ENCODE results near the gene DPH1.
"Not testable (repeated sequence)": the region's sequence is repeated elsewhere in the genome, so short reads cannot be mapped to it uniquely, and the experiment has no call there.

DPH1 gene

GRCh38 chr17:2008332-2009126 lies 21.4 kb upstream of the DPH1 start:
- DNase-seq = no peak

DNA sequence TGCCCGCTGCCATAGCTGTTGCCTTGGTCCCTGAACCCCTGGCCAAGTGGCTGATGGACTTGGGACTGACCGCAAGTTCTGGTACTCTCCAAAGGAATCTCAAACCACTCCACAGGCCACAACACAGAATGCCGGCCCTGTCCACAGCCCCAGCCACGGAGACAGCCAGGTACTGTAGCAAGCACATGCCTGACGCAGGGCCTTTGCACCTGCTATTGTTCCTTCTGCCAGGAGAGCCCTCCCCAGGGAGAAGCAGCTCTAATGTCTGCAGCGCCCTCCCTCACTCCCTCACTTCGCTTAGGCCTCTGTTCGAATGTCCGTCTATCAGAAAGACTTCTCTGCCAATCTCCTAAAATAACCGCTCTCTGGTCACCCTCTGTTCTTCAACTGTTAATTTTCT lies 20.2 kb upstream of the DPH1 start:
- DNase-seq = no peak

- DNase-seq = peak; percentile 3
Measured at GRCh38 chr17:2011411-2012371, 18.3 kb upstream of the DPH1 start.

DNA sequence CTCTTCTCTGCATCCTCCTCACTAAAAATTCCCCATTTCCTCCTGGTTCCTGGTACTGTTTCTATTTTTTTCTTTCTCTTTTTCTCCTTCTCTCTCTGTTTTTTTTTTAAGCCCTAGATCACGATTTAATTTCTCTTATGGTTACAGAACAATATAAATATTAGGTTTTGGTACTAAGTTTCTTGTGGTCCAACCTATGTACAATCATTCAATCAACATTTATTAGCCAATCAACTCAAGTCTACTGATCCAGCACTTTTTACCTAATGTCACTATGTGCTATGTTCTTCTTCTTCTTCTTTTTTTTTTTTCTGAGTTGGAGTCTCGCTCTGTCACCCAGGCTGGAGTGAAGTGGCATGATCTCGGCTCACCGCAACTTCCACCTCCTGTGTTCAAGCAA lies 17.5 kb upstream of the DPH1 start:
- DNase-seq = no peak

DNA sequence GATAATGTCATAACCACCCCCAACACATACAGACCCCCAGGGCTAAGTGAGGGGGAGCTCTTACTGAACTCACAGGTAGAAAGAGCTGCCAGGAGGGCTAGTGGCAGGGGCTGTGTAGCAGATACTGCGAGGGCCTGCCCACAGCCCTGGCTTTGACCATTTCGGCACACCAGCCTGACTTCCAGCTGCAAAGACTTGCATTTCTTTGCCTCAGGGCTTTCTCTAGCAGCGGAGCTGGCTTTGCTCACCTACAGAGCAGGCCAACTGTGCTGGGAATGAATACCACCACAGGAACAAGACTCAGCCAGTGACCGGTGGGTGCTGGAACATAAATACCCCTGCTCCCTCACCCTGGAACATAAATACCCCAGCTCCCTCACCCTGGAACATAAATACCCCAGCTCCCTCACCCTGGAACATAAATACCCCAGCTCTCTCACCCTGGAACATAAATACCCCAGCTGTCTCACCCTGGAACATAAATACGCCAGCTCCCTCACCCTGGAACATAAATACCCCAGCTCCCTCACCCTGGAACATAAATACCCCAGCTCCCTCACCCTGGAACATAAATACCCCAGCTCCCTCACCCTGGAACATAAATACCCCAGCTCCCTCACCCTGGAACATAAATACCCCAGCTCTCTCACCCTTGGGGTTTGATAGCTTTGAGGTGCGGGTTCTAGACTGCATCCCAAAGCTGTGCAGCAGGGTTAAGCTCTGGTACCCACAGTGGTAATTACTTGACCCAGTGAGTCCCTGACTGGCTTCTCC lies 16.5 kb upstream of the DPH1 start:
- not testable (repeated sequence) for DNase-seq

- no peak for DNase-seq
Measured at GRCh38 chr17:2013994-2014317, 16.0 kb upstream of the DPH1 start.

GRCh38 chr17:2015314-2015713 lies 14.6 kb upstream of the DPH1 start:
- DNase-seq = no peak

DNA sequence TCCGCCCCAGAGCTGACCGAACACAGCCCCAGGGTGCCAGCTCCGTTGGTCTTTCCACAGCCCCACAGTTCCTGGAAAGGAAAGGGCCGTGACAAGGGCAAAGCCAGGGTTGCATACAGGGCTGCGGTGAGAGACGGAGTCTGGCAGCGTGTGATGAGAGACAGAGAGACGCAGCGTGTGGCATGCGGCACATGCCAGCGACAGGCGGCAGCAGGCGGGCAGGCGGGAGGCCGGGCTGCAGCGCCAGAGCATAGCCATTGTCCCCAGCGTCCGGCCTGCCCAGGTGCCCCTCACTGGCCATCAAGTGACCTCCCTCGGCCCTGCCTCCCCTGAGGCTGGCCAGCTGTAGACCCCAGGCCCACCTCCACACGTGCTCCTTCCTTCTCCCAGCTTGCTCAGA lies 13.5 kb upstream of the DPH1 start:
- no peak for DNase-seq

DNA sequence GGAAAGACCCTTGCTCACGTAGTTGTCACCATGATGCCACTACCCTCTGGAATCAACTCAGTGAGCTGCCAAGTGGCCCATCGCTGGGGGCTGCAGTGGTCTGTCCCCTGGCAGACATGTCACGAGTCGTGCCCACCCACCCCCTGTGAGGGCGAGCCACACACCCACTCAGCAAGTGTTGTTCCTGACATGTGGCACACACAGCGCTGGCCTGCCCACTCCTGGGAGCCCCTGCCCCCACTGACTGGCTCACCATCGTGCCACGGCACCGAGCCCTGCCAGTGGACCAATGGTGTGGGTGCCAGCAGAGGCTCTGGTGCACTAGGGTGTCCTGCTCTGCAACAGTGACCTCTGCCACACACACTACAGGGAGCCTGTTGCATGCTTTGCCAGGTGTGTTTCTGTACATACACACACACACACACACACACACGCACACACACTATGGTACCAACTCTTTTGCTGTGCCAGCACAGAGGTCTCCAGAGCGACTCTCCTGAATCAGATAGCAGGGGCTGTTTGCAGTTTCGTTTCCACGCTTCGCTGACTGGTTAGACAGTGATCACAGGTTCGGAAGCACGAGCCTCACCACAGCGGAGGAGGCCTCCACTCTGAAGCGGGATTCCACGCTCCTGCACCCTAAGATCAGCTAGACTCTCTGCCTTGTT lies 12.5 kb upstream of the DPH1 start:
- no peak for DNase-seq

GRCh38 chr17:2018716-2019510 lies 11.0 kb upstream of the DPH1 start:
- no peak for DNase-seq

GRCh38 chr17:2019723-2020122 lies 10.2 kb upstream of the DPH1 start:
- DNase-seq = no peak

DNA sequence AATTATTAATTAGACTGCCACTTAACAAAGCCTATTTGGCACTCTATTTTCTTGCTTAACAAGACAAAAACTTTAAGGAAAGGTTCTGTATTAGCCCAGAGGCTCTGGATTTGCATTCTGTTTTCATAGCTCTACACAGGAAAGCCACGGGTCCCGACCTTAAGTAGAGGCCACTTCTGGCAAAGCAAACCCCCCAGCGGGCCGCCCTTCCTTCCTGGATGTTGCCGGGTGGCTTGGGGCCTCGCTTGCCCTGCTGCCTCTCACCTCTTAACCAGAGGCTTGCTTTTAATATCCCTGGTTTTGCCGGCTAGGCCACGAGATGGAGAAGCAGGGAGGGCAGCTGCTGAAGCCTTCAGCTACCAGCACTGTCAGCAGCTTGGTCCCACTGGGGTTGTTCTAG lies 9.2 kb upstream of the DPH1 start:
- DNase-seq = no peak

- no peak for DNase-seq
Measured at GRCh38 chr17:2022647-2023240, 7.2 kb upstream of the DPH1 start.

DNA sequence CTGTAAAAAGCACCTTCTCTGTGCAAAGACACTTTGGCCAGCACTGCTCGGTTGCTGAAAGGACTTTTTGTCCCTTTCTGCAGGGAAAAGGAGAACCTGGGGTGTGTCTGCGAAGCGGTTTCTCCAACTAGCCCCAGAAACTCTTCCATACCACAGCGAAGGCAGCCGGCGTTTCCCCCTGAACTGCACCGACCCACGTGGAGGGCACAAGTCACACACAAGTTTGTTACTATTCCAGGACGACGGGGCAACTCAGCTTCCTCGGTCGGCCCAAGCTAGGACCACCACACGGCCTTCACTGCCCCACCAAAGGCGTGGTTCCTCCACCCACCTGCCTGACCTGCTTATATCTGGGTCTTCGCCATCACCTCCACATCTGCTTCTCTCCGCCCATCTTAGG lies 6.7 kb upstream of the DPH1 start:
- DNase-seq = no peak

GRCh38 chr17:2023692-2024571 lies 6.0 kb upstream of the DPH1 start:
- DNase-seq = peak; percentile 60

DNA sequence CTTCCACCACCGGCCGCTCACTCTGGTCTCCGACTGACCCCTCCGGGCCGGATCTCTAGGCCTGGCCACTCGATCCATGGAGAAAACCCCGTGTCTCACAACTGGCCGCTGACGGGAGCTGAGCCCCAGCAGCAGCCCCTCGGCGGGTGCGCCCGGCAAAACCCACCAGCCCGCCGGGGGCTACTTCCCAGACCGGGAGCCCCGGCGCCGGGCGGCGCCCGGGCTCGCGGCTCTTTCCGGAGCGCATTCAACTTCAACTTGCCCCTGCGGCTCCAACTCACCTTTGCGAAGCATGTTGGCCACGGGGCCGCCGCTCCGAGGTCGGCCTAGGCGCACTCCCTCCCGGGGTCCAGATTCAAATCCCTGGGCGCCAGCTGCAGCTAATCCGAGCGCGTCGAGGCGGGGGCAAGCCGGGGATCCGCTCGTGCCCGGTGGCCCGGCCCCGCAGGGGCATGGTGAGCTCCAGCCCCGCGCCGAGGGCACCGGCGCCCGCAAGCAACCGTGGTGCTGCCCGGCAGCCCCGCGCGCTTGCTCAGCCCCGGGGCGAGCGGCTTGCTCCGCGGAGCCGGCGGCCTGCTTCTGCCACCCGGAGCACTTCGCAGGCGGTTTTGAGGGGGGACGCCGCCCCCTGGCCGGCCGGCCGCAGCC lies 5.3 kb upstream of the DPH1 start:
- no peak for DNase-seq

GRCh38 chr17:2025220-2025621 lies 4.7 kb upstream of the DPH1 start, which contains the start of gene RTN4RL1:
RTN4RL1 (minus strand) TSS chr17:2025334; CDS start chr17:2024865, 469 bp downstream.
- DNase-seq = peak; percentile 29

DNA sequence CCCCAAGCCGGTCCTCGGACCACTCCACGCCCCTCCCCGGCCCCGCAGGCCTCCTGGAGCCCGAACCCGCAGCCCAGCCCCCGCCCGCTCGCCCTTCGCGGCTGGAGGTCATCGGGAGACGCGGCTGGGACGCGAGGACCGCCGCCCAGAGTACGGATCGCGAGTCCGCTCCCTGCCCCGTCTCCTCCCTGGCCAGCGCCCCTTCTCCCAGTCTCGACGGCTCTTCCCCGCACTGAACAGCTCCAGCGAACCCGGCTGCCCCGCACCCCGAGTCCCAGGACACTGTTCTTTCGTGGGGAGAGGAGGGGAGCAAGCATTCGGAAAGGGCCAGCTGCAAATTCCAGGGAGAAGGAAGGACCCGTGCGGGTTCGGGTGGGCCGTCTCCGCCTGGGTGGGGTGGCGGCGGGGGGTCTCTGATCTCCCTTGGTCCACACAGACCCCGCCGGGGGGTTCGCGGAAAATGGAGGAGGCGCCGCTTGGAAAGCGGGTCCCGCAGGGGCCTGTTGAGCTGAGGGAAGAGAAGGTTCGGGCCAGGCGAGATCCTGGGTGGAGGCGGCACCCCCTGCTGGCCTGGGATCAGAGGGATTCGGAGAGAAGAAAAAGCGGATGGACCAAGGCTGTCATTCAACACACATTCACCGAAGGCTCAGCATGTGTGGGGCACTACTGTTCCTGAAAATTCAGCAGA lies 4.2 kb upstream of the DPH1 start:
- DNase-seq = peak; percentile 2

Data from NCI-H1105 (cell line).